Lower lobe of right lung (tissue), 2 donors: Measurements from ENCODE around the gene SELENOO. TPM values are rescaled to one million over a fixed set of nuclear protein-coding genes. Genes with fewer than 3 reads are reported as not detected.

Experiments used
- ATAC-seq, 2 donors: fragments of 200-7000 bp; cut with Tn5 transposase; one replicate each; pipeline ENCODE4 v1.9.1; 2020 to 2022; ENCODE audit warnings: mild to moderate bottlenecking in 2 of 2, moderate library complexity in 2 of 2
- DNase-seq: peaks from one replicate; pipeline ENCODE4 v3.0.0-alpha.2; 2020
- H3K27ac ChIP-seq: fragments of 200-600 bp; one replicate; pipeline ENCODE4 v1.8.0; 2022
- H3K27me3 ChIP-seq: fragments of 200-600 bp; one replicate; pipeline ENCODE4 v1.8.0; 2022; ENCODE audit warnings: low read depth
- H3K36me3 ChIP-seq: fragments of 200-600 bp; one replicate; pipeline ENCODE4 v1.8.0; 2022; ENCODE audit warnings: mild to moderate bottlenecking
- H3K4me1 ChIP-seq: fragments of 200-600 bp; one replicate; pipeline ENCODE4 v1.8.0; 2022
- H3K4me3 ChIP-seq: fragments of 200-600 bp; one replicate; pipeline ENCODE4 v1.8.0; 2022; ENCODE audit warnings: mild to moderate bottlenecking
- H3K9me3 ChIP-seq: fragments of 200-600 bp; one replicate; pipeline ENCODE4 v1.8.0; 2022
- CTCF ChIP-seq: fragments of 200-600 bp; IDR thresholded peaks from one replicate; pipeline ENCODE4 v1.8.0; 2022; ENCODE audit warnings: antibody characterized with exemption, mild to moderate bottlenecking
- intact Hi-C: fragments of 100-400 bp; cut with DNase I; formaldehyde crosslinking; loops from one replicate; pipeline ENCODE4 v1.11.0; 2022
- total RNA-seq: library from RNA; stranded (reverse); fragmentation: NEBNext Ultra II Directional; extraction: Animal tissue kit (Norgen Biotek cat#: 25700); gene quantifications from one replicate; pipeline ENCODE4 v1.2.1, GENCODE V29; 2021
- donor health status: DM: no; HTN: yes; CAD: no; lungs with severe emphysema.

SELENOO gene
- total RNA-seq, 1 donor from 2014 or later = 18.7 TPM

GRCh38 chr22:50209893-50210292, 9.1 kb downstream of the SELENOO start:
- intact Hi-C loops = no loop called here
- TF ChIP-seq CTCF = peak; percentile 81
- Histone ChIP-seq H3K36me3 (peaks cover 96% of the 10 kb centered on the region), H3K4me3 (no peak overlapping the region), H3K4me1 (peaks cover 14% of the 10 kb centered on the region), H3K9me3 (no peaks in the 10 kb centered on the region), H3K27me3 (no peaks in the 10 kb centered on the region), H3K27ac (no peak overlapping the region)
- peak; percentile 72 for DNase-seq
- peak; percentile 62 to 70 for ATAC-seq

- intact Hi-C loops = no loop called here
- Histone ChIP-seq H3K27ac (no peak overlapping the region), H3K27me3 (no peaks in the 10 kb centered on the region), H3K36me3 (peaks cover 97% of the 10 kb centered on the region), H3K4me3 (no peak overlapping the region), H3K9me3 (no peaks in the 10 kb centered on the region), H3K4me1 (peaks cover 14% of the 10 kb centered on the region)
- DNase-seq = peak; percentile 48
- ATAC-seq = peak in 1 of 2 donors; percentile 4
- no peak for TF ChIP-seq CTCF
Measured at GRCh38 chr22:50210378-50211139, 9.7 kb downstream of the SELENOO start.

- Histone ChIP-seq H3K27me3 (no peaks in the 10 kb centered on the region), H3K4me3 (no peak overlapping the region), H3K9me3 (no peaks in the 10 kb centered on the region), H3K36me3 (peaks cover 98% of the 10 kb centered on the region), H3K4me1 (peaks cover 14% of the 10 kb centered on the region), H3K27ac (no peak overlapping the region)
- DNase-seq (no peak), ATAC-seq (no peak)
- intact Hi-C loops = no loop called here
- TF ChIP-seq CTCF = no peak
Measured at GRCh38 chr22:50211147-50211546, 10.3 kb downstream of the SELENOO start.

GRCh38 chr22:50213263-50213662, 12.5 kb downstream of the SELENOO start:
- H3K4me1 ChIP-seq = no peaks in the 10 kb centered on the region
- H3K27me3 ChIP-seq = no peaks in the 10 kb centered on the region
- no peak for TF ChIP-seq CTCF
- intact Hi-C loops = no loop called here
- no peaks in the 10 kb centered on the region for H3K9me3 ChIP-seq
- ATAC-seq (no peak), DNase-seq (no peak)
- H3K36me3 ChIP-seq = peaks cover 98% of the 10 kb centered on the region
- no peak overlapping the region for H3K27ac ChIP-seq
- H3K4me3 ChIP-seq = no peak overlapping the region

GRCh38 chr22:50215297-50216054, 14.7 kb downstream of the SELENOO start:
- Histone ChIP-seq H3K9me3 (no peaks in the 10 kb centered on the region), H3K4me3 (no peak overlapping the region), H3K4me1 (peaks cover 6% of the 10 kb centered on the region), H3K36me3 (peaks cover 91% of the 10 kb centered on the region), H3K27ac (no peak overlapping the region), H3K27me3 (no peaks in the 10 kb centered on the region)
- ATAC-seq (no peak), DNase-seq (peak; percentile 38)
- TF ChIP-seq CTCF = no peak
- intact Hi-C loops = no loop called here
